ENCODE data around the gene CSF2. TPM values are rescaled to one million over a fixed set of nuclear protein-coding genes. Genes with fewer than 3 reads are reported as not detected.

The CSF2 gene
- total RNA-seq, 1 experiment from 2014 or later, result 0.30 TPM

DNA sequence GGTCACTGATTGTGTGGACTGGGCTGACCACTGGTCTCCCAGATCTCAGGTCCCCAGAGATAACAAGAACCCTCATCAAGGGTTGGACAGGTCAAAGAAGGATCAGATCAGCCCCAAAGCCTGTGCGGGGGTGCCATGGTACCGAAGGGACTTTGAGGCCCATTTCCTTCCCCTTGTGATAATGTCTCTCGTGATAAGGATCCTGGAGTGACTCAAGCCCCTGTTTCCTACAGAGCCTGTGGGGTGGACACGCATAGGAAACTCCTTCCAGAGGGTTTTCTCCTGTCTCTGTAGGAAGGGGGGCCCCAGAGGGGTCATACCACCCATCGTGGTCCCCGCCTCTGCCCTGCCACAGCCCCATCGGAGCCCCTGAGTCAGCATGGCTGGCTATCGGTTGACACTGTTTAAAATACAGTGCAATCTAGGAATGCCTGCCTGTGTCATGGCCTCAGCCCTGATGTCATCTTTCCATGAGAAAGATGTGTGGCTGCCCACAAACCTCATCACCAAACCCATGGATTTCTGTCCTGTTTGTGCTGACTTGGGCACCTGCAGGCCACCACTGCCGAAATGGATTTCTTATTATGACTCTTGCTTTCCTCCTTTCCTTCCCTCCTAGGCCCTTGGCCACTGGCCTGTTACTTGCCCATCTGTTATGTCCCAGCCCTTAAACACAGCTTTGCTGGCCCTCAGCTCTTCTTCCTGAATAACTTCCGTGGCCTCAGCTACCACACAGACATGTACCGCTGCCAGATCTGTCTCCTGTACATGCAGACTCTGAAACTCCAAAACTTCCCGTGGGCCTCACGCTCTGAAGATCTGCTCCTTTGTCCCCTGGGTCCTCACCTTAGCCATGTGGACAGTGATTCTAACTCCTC lies 2.9 kb upstream of the CSF2 start:
- Histone ChIP-seq H3K9ac (ENCODE audit: low read length) (no peak overlapping the region), H3K4me1 (ENCODE audit: control insufficient read depth in 1 of 2, insufficient read depth in 2 of 2, low read length in 2 of 2) (peaks cover 16 to 28% of the 10 kb centered on the region in 2 experiments), H3K4me3 (replicated peaks in 1 of 2; ENCODE audit: low read depth in 1 of 2, low read length in 2 of 2) (no peak overlapping the region), H4K20me1 (ENCODE audit: insufficient read depth) (no peaks in the 10 kb centered on the region), H3K9me3 (ENCODE audit: control insufficient read depth in 1 of 2, insufficient read depth in 1 of 2, low read depth in 1 of 2, low read length in 2 of 2) (no peaks in the 10 kb centered on the region), H3K27me3 (ENCODE audit: insufficient read depth, low read length) (no peaks in the 10 kb centered on the region), H3K9me2 (ENCODE audit: insufficient read depth) (no peaks in the 10 kb centered on the region), H2AFZ (ENCODE audit: low read depth, low read length, poor library complexity, severe bottlenecking) (no peak overlapping the region), H3K36me3 (ENCODE audit: control insufficient read depth in 1 of 2, insufficient read depth in 2 of 2, low read length in 2 of 2) (no peaks in the 10 kb centered on the region), H3K79me2 (ENCODE audit: insufficient read depth, low read length) (no peaks in the 10 kb centered on the region), H3K27ac (ENCODE audit: low read depth, low read length) (no peak overlapping the region), H3K4me2 (ENCODE audit: low read length) (no peak overlapping the region)
- no peak for TF ChIP-seq SRF (IDR thresholded peaks at IDR 0.05; ENCODE audit: low read depth)
- TF ChIP-seq, protein P1, sequence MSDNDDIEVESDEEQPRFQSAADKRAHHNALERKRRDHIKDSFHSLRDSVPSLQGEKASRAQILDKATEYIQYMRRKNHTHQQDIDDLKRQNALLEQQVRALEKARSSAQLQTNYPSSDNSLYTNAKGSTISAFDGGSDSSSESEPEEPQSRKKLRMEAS (IDR thresholded peaks at IDR 0.05), result no peak
- no peak for TF ChIP-seq POLR2A (IDR thresholded peaks at IDR 0.05; ENCODE audit: borderline replicate concordance, extremely low read depth, insufficient read depth, insufficient read length)
- TF ChIP-seq YY1 (IDR thresholded peaks at IDR 0.05; ENCODE audit: extremely low read depth, insufficient replicate concordance, low read depth, low read length), result no peak
- no peak for TF ChIP-seq EZH2phosphoT487 (IDR thresholded peaks at IDR 0.05; ENCODE audit: borderline replicate concordance)
- no peak for TF ChIP-seq SP1 (IDR thresholded peaks at IDR 0.05; ENCODE audit: low read depth)
- TF ChIP-seq, protein P2, sequence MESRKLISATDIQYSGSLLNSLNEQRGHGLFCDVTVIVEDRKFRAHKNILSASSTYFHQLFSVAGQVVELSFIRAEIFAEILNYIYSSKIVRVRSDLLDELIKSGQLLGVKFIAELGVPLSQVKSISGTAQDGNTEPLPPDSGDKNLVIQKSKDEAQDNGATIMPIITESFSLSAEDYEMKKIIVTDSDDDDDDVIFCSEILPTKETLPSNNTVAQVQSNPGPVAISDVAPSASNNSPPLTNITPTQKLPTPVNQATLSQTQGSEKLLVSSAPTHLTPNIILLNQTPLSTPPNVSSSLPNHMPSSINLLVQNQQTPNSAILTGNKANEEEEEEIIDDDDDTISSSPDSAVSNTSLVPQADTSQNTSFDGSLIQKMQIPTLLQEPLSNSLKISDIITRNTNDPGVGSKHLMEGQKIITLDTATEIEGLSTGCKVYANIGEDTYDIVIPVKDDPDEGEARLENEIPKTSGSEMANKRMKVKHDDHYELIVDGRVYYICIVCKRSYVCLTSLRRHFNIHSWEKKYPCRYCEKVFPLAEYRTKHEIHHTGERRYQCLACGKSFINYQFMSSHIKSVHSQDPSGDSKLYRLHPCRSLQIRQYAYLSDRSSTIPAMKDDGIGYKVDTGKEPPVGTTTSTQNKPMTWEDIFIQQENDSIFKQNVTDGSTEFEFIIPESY (IDR thresholded peaks at IDR 0.05; ENCODE audit: extremely low read depth, insufficient replicate concordance, low read length), result no peak
- TF ChIP-seq, protein P3, sequence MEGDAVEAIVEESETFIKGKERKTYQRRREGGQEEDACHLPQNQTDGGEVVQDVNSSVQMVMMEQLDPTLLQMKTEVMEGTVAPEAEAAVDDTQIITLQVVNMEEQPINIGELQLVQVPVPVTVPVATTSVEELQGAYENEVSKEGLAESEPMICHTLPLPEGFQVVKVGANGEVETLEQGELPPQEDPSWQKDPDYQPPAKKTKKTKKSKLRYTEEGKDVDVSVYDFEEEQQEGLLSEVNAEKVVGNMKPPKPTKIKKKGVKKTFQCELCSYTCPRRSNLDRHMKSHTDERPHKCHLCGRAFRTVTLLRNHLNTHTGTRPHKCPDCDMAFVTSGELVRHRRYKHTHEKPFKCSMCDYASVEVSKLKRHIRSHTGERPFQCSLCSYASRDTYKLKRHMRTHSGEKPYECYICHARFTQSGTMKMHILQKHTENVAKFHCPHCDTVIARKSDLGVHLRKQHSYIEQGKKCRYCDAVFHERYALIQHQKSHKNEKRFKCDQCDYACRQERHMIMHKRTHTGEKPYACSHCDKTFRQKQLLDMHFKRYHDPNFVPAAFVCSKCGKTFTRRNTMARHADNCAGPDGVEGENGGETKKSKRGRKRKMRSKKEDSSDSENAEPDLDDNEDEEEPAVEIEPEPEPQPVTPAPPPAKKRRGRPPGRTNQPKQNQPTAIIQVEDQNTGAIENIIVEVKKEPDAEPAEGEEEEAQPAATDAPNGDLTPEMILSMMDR (IDR thresholded peaks at IDR 0.05 in 2 of 3, conservative IDR thresholded peaks at IDR 0.05 in 1 of 3; ENCODE audit: borderline replicate concordance in 1 of 3, insufficient read depth in 1 of 3, low read depth in 2 of 3, low read length in 2 of 3), result no peak
- no peak for TF ChIP-seq CEBPB (IDR thresholded peaks at IDR 0.05; ENCODE audit: low read depth)
- no peak for TF ChIP-seq EZH2 (IDR thresholded peaks at IDR 0.05)
- no peak for TF ChIP-seq FOSL1 (IDR thresholded peaks at IDR 0.05; ENCODE audit: low read depth)
- TF ChIP-seq RAD21 (IDR thresholded peaks at IDR 0.05; ENCODE audit: low read depth), result no peak
- TF ChIP-seq CBX3 (IDR thresholded peaks at IDR 0.05; ENCODE audit: low read depth), result no peak
- DNase-seq (ENCODE audit: low read depth, low spot score), result no peak
- ChIA-PET CTCF (no interaction called here), RAD21 (ENCODE audit: low non-redundant PET in 1 of 2, low total read pairs in 2 of 2, uncharacterized antibody in 2 of 2, unreplicated experiment in 2 of 2) (no interaction called here), POLR2A (no interaction called here)
- intact Hi-C loops (cut with micrococcal nuclease), result no loop called here
- no TSS peak for BruUV-seq (replicated peaks)
- no peak for ATAC-seq

All from HCT116 (cell line).